Fibroblast of peridontal ligament (primary cell): ENCODE measurements around the gene MGMT.

Experiments
- DNase-seq: peaks from one replicate; pipeline ENCODE4 v3.0.0-alpha.2; 2010; ENCODE audit errors: extremely low read depth

MGMT gene

GRCh38 chr10:129773359-129773990, 306.4 kb downstream of the MGMT start:
- DNase-seq, result no peak

- DNase-seq, result no peak
Measured at GRCh38 chr10:129774082-129774735, 307.2 kb downstream of the MGMT start.

GRCh38 chr10:129774736-129775401, 307.8 kb downstream of the MGMT start:
- DNase-seq, result no peak

GRCh38 chr10:129775681-129776080, 308.6 kb downstream of the MGMT start:
- no peak for DNase-seq

- DNase-seq, result no peak
Measured at GRCh38 chr10:129777687-129778086, 310.6 kb downstream of the MGMT start.

GRCh38 chr10:129778571-129778970, 311.5 kb downstream of the MGMT start:
- no peak for DNase-seq

- no peak for DNase-seq
Measured at GRCh38 chr10:129779126-129780111, 312.4 kb downstream of the MGMT start.

- no peak for DNase-seq
Measured at GRCh38 chr10:129780198-129780597, 313.2 kb downstream of the MGMT start.

GRCh38 chr10:129780901-129781795, 314.1 kb downstream of the MGMT start:
- DNase-seq, result no peak

- no peak for DNase-seq
Measured at GRCh38 chr10:129784291-129784690, 317.2 kb downstream of the MGMT start.

- no peak for DNase-seq
Measured at GRCh38 chr10:129784891-129785290, 317.9 kb downstream of the MGMT start.

- no peak for DNase-seq
Measured at GRCh38 chr10:129785536-129785981, 318.5 kb downstream of the MGMT start.

GRCh38 chr10:129786216-129786615, 319.2 kb downstream of the MGMT start:
- no peak for DNase-seq

- DNase-seq, result no peak
Measured at GRCh38 chr10:129787557-129787956, 320.5 kb downstream of the MGMT start.

- no peak for DNase-seq
Measured at GRCh38 chr10:129788215-129788614, 321.2 kb downstream of the MGMT start.

- DNase-seq, result no peak
Measured at GRCh38 chr10:129790715-129791446, 323.8 kb downstream of the MGMT start.

GRCh38 chr10:129792141-129792540, 325.1 kb downstream of the MGMT start:
- DNase-seq, result no peak

- no peak for DNase-seq
Measured at GRCh38 chr10:129792864-129793263, 325.8 kb downstream of the MGMT start.

GRCh38 chr10:129793479-129793878, 326.4 kb downstream of the MGMT start:
- no peak for DNase-seq

- no peak for DNase-seq
Measured at GRCh38 chr10:129793996-129794395, 327.0 kb downstream of the MGMT start.
